ENCODE results near the gene ASCL5.

Gene ASCL5

GRCh38 chr1:201084295-201084694 lies 42.7 kb downstream of the ASCL5 start:
- DNase-seq (ENCODE audit: low read depth) = no peak

GRCh38 chr1:201083741-201084140 lies 43.2 kb downstream of the ASCL5 start:
- no peak for DNase-seq (ENCODE audit: low read depth)

- no peak for DNase-seq (ENCODE audit: low read depth)
Observed at GRCh38 chr1:201080135-201080534, 46.8 kb downstream of the ASCL5 start.

GRCh38 chr1:201077736-201078135 lies 49.2 kb downstream of the ASCL5 start:
- DNase-seq (ENCODE audit: low read depth) = no peak

DNA sequence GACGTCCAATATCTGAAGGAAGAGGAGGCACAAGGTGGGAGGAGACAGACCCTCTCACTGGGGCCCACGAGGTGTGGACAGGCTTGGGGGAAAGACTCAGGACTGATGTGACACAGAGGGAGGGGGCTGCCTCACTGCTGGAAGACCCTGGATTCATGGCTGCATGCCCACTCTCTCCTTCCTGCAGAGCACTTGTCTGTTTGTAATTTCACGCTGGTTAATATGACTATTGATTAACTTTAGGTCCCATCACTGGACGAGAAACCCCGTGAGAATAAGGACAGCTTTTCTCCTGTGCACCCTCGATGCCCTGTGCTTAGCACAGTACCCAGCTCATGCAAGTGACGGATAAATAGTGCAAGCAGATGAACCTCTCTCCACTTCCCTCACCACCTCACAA lies 49.9 kb downstream of the ASCL5 start:
- DNase-seq (ENCODE audit: low read depth) = no peak

GRCh38 chr1:201076092-201076491 lies 50.9 kb downstream of the ASCL5 start:
- no peak for DNase-seq (ENCODE audit: low read depth)

DNA sequence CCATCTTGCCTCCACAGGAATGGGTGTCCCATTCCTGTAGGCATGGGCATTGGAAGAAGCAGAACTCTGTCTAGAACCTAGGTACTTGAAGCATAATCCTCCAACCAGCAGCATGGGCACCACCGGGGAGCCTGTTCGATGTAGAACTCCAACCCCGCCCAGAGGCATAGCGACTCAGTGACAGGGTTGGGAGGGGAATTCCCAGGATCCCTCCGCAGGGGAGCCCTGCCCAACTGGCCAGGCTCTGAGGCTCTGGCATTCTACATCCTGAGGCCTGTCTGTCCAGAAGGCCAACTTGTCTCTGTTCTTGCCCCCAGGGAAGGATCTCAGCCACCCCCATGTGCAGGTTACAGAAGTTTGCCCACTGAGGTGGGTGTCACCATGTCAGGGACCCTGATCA lies 53.0 kb downstream of the ASCL5 start:
- DNase-seq (ENCODE audit: low read depth) = no peak

DNA sequence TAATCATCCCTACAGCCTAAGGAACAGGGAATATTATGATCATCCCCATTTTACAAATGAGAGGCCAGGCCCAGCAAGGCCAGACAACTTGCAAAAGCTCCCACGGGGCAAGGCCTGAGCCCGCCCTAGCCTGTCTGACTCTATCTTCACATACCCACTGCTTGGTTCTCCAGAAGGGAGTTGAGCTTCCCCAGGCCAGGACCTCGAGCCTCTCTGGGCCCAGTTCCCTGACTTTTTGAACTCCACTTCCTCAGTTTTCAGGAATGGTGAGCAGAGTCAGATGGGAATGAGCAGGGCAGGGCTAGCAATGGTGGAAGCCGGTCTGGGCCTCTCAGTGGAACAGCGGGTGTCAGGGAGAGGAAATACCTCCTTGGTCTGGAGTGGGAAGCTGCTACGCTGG lies 54.1 kb downstream of the ASCL5 start:
- no peak for DNase-seq (ENCODE audit: low read depth)

GRCh38 chr1:201072149-201072548 lies 54.8 kb downstream of the ASCL5 start:
- DNase-seq (ENCODE audit: low read depth) = no peak

DNA sequence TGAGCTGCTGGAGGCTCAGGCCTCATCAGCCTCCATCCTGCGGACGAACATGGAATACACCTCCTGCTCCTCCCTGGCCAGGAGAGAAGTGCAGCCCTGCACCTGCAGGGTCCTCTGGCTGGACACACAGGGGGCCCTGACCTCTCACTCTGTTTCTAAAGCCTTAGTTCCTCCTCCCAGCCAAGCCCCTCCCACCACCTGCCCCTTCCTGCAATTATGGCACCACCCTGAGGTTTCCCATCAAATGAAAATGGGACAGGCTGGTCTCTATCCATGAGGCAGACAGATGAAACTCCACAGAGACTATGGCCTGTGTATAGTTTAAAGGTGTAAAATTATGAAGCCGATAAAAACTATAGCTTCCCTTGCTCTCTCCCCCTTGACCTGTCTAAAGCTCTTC lies 57.3 kb downstream of the ASCL5 start:
- no peak for DNase-seq (ENCODE audit: low read depth)

DNA sequence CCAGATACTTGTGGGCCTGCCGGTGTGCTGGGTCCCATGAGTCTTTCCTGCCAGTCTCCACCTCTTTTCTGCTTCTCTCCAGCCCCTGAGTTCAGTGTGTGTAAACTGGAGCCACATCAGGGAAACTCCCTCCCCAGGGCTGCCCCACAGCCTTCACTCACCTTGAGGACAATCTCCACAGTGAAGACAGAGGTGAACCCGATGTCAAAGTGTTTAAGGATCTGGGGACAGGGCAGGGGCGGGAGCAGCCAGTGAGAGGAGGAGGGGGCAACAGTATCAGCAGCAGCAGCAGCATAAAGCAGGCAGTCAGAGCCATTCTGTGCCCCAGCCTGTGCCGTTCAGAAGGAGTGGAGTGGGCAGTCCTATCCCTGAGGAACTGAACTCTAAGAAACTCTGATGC lies 58.0 kb downstream of the ASCL5 start:
- DNase-seq (ENCODE audit: low read depth) = no peak

- DNase-seq (ENCODE audit: low read depth) = no peak
Observed at GRCh38 chr1:201066986-201067385, 60.0 kb downstream of the ASCL5 start.

- DNase-seq (ENCODE audit: low read depth) = no peak
Observed at GRCh38 chr1:201065686-201066085, 61.3 kb downstream of the ASCL5 start.

DNA sequence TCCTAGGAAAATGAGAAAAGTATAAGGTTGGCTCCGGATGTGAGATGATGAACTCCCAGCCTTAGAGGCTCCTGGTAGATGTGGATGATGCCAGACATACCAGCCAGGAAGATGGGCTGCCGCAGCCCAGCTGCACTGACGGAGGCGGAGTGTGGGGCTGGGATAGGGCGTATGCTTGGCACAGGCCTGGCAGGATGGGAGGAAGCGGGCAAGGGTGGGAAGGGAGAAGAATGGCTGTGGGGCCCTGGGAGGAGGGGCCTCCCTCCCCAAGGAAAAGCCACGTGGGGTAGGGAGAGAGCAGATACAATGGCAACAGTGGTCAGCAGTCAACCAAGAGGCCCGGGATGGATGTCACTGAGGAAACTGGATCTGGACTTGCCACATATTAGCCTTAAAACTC lies 62.2 kb downstream of the ASCL5 start:
- no peak for DNase-seq (ENCODE audit: low read depth)
